A549 (cell line): Measurements from ENCODE around the gene ESRP2. TPM values are rescaled to one million over a fixed set of nuclear protein-coding genes. Genes with fewer than 3 reads are reported as not detected.

Experiments
- ATAC-seq, 2 experiments: fragments of 200-7000 bp in 1 of 2; fragments of >200 bp in 1 of 2; cut with Nextera tagmentation in 1 of 2; cut with Tn5 transposase in 1 of 2; 3 replicates each; pipeline versions ENCODE4 v1.8.0 to v1.9.1; 2018 to 2020; ENCODE audit warnings: mild to moderate bottlenecking in 1 of 2, moderate library complexity in 1 of 2
- CTCF ChIA-PET: fragments of 300-600 bp; sonication (Branson Sonifier 250); formaldehyde crosslinking; extraction: SDS; loops from one replicate; lab custom pipeline; 2021; ENCODE audit warnings: antibody characterized with exemption, inconsistent platforms; lab: Yijun Ruan, JAX
- POLR2A ChIA-PET: fragments of 350-600 bp; formaldehyde crosslinking; extraction: SDS; loops from one replicate; lab custom pipeline; 2021; ENCODE audit warnings: antibody characterized with exemption, inconsistent platforms; lab: Yijun Ruan, JAX
- DNase-seq, 2 experiments: peaks; one replicate each; pipeline versions ENCODE4 v3.0.0 to v3.0.0-alpha.2; 2011 to 2016; ENCODE audit warnings: low read depth in 1 of 2, low spot score in 1 of 2
- FAIRE-seq: peaks from 2 replicates; lab custom pipeline; 2011; peaks lifted over from hg19 to GRCh38; lab: Jason Lieb, UNC
- H3K27ac ChIP-seq, 2 experiments: fragments of >200 bp; sonication (Bioruptor Twin); formaldehyde crosslinking; 3 replicates each; pipeline ENCODE4 v1.5.1; 2016 to 2017
- H3K4me1 ChIP-seq: fragments of >200 bp; sonication (Bioruptor Twin); formaldehyde crosslinking; 3 replicates; pipeline ENCODE4 v1.6.1; 2016
- H3K4me2 ChIP-seq: fragments of >200 bp; sonication (Bioruptor Twin); formaldehyde crosslinking; 3 replicates; pipeline ENCODE4 v1.6.1; 2016
- H3K4me3 ChIP-seq: fragments of >200 bp; sonication (Bioruptor Twin); formaldehyde crosslinking; 3 replicates; pipeline ENCODE4 v1.5.1; 2016
- H3K9me3 ChIP-seq: fragments of >200 bp; sonication (Bioruptor Twin); formaldehyde crosslinking; 3 replicates; pipeline ENCODE4 v1.6.1; 2016
- BHLHE40 ChIP-seq: IDR thresholded peaks from 2 replicates; pipeline ENCODE4 v1.6.1; 2012; ENCODE audit warnings: low read depth, low read length, inconsistent platforms
- CBX8 ChIP-seq: fragments of 200-600 bp; sonication (generic); IDR thresholded peaks from 2 replicates; pipeline ENCODE4 v1.6.1; 2016
- CEBPB ChIP-seq, 2 experiments: fragments of >200 bp in 1 of 2; sonication (Bioruptor Twin) in 1 of 2; formaldehyde crosslinking in 1 of 2; IDR thresholded peaks; 2 replicates each; pipeline ENCODE4 v1.6.1; 2012 to 2016
- EHF ChIP-seq: fragments of 250-450 bp; sonication (Bioruptor Pico); IDR thresholded peaks from 2 replicates; pipeline ENCODE4 v1.5.0; 2020; ENCODE audit warnings: mild to moderate bottlenecking
- EHMT2 ChIP-seq: fragments of 200-600 bp; sonication (generic); IDR thresholded peaks from 2 replicates; pipeline ENCODE4 v1.6.1; 2016; ENCODE audit warnings: antibody characterized with exemption, low read depth, mild to moderate bottlenecking, moderate library complexity
- GATA3 ChIP-seq: IDR thresholded peaks from 2 replicates; pipeline ENCODE4 v1.6.1; 2012; ENCODE audit warnings: borderline replicate concordance
- HEYL ChIP-seq: fragments of 250-450 bp; sonication (Bioruptor Pico); IDR thresholded peaks from 2 replicates; pipeline ENCODE4 v1.8.0; 2021; ENCODE audit warnings: mild to moderate bottlenecking, moderate library complexity
- KDM1A ChIP-seq: fragments of 200-600 bp; sonication (generic); IDR thresholded peaks from 2 replicates; pipeline ENCODE4 v1.6.1; 2016; ENCODE audit warnings: low read depth, mild to moderate bottlenecking
- MYC ChIP-seq: IDR thresholded peaks from 2 replicates; pipeline ENCODE4 v1.6.1; 2012; ENCODE audit warnings: mild to moderate bottlenecking, inconsistent platforms, low read length, improper control_type of control experiment, borderline replicate concordance
- PHF8 ChIP-seq: fragments of 200-600 bp; sonication (generic); IDR thresholded peaks from 2 replicates; pipeline ENCODE4 v1.6.1; 2016; ENCODE audit warnings: low read depth, mild to moderate bottlenecking, antibody characterized with exemption, moderate library complexity, borderline replicate concordance
- POLR2AphosphoS2 ChIP-seq: conservative IDR thresholded peaks from 2 replicates; pipeline ENCODE4 v1.6.1; 2012; ENCODE audit warnings: low read length, improper control_type of control experiment, inconsistent platforms
- RAD21 ChIP-seq, 2 experiments: fragments of >200 bp in 1 of 2; sonication (Bioruptor Twin) in 1 of 2; formaldehyde crosslinking in 1 of 2; IDR thresholded peaks in 1 of 2; conservative IDR thresholded peaks in 1 of 2; 2 replicates in 1 of 2; 3 replicates in 1 of 2; pipeline ENCODE4 v1.6.1; 2012 to 2018; ENCODE audit warnings: inconsistent platforms in 1 of 2
- TP53 ChIP-seq: fragments of 250-450 bp; sonication (Bioruptor Pico); IDR thresholded peaks from 2 replicates; pipeline ENCODE4 v1.5.0; 2021; ENCODE audit warnings: mild to moderate bottlenecking, moderate library complexity
- ZSCAN20 ChIP-seq: fragments of 250-450 bp; sonication (Bioruptor Pico); IDR thresholded peaks from 2 replicates; pipeline ENCODE4 v1.8.0; 2022; ENCODE audit warnings: mild to moderate bottlenecking, moderate library complexity
- WGBS: methylation state at CpG from one replicate; pipeline ENCODE4 v1.1.6; 2017; ENCODE audit errors: missing lambda C conversion rate; 5-methylcytosine and 5-hydroxymethylcytosine counted together
- polyA plus RNA-seq, 4 experiments: library from polyadenylated mRNA; depleted of rRNA in 3 of 4; stranded (reverse); fragments of >200 nt; fragmentation: RNase III in 1 of 4; extraction: RNeasy Plus Mini Kit Qiagen cat#74134 plus additional on column Dnase treatment in 1 of 4; gene quantifications; 2 replicates in 3 of 4; 3 replicates in 1 of 4; pipeline ENCODE4 v1.2.3, GENCODE V29; 2011 to 2017
- TF ChIP-seq, protein P1 (sequence below): fragments of >200 bp; sonication (Bioruptor Twin); formaldehyde crosslinking; IDR thresholded peaks from 2 replicates; pipeline ENCODE4 v1.6.1; 2016
- TF ChIP-seq, protein P2 (sequence below): fragments of 250-450 bp; sonication (Bioruptor Pico); IDR thresholded peaks from 2 replicates; pipeline ENCODE4 v1.5.0; 2021; ENCODE audit warnings: mild to moderate bottlenecking, moderate library complexity, borderline replicate concordance
- TF ChIP-seq, protein P3 (sequence below): fragments of >200 bp; sonication (Bioruptor Twin); formaldehyde crosslinking; IDR thresholded peaks from 3 replicates; pipeline ENCODE4 v1.6.1; 2016
- TF ChIP-seq, protein P4 (sequence below): IDR thresholded peaks from 2 replicates; pipeline ENCODE4 v1.6.1; 2012
- TF ChIP-seq, protein P5 (sequence below): fragments of 450-650 bp; IDR thresholded peaks from 2 replicates; pipeline ENCODE4 v1.6.1; 2014; ENCODE audit warnings: antibody characterized with exemption

The ESRP2 gene
- polyA plus RNA-seq, 2 of the 4 experiments (the other 2 are of a cell fraction): 0.08 to 0.09 TPM

DNA sequence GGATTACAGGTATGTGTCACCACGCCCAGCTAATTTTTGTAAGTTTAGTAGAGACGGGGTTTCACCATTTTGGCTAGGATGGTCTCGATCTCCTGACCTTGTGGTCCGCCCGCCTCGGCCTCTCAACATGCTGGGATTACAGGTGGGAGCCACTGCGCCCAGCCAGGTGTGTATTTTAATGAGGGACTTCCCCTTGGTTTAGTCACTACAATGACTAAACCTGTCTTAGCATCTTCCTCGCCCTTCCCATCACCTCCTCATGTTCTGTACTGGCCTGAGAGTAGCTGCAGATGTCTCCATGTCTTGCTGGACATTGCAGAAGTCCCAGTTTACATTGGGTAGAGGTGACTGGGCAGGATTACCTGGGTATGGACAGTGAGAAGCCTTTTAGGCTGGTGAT, 38.0 kb upstream of the ESRP2 start:
- Histone ChIP-seq H3K4me3 (no peak overlapping the region), H3K4me1 (peaks cover 14% of the 10 kb centered on the region; the same call in 2 of the 3 replicates), H3K4me2 (no peak overlapping the region), H3K27ac (no peak overlapping the region), H3K9me3 (no peaks in the 10 kb centered on the region)
- ChIA-PET POLR2A (interaction anchor here (1.3 kb wide), 1 partner anchor 10 kb away, joined by 4 read pairs; no protein-coding TSS in a partner anchor), CTCF (interaction anchor here (0.8 to 6.9 kb wide), 4 partner anchors 10 to 55 kb away, joined by 3 to 89 read pairs (median 6); partner anchors contain the start of gene SLC7A6)
- TF ChIP-seq, protein P1, sequence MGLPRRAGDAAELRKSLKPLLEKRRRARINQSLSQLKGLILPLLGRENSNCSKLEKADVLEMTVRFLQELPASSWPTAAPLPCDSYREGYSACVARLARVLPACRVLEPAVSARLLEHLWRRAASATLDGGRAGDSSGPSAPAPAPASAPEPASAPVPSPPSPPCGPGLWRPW: no peak
- TF ChIP-seq TP53 (CRISPR knock-in tag) (no peak), PHF8 (no peak), POLR2AphosphoS2 (no peak), EHMT2 (no peak), MYC (no peak), EHF (CRISPR knock-in tag) (no peak), KDM1A (no peak), BHLHE40 (no peak), HEYL (CRISPR knock-in tag) (no peak), RAD21 (conservative IDR thresholded peaks at IDR 0.05 in 1 of 2, IDR thresholded peaks at IDR 0.05 in 1 of 2) (no peak), ZSCAN20 (no peak)
- TF ChIP-seq, protein P2, sequence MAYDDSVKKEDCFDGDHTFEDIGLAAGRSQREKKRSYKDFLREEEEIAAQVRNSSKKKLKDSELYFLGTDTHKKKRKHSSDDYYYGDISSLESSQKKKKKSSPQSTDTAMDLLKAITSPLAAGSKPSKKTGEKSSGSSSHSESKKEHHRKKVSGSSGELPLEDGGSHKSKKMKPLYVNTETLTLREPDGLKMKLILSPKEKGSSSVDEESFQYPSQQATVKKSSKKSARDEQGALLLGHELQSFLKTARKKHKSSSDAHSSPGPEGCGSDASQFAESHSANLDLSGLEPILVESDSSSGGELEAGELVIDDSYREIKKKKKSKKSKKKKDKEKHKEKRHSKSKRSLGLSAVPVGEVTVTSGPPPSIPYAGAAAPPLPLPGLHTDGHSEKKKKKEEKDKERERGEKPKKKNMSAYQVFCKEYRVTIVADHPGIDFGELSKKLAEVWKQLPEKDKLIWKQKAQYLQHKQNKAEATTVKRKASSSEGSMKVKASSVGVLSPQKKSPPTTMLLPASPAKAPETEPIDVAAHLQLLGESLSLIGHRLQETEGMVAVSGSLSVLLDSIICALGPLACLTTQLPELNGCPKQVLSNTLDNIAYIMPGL (CRISPR knock-in tag): no peak
- TF ChIP-seq, protein P3, sequence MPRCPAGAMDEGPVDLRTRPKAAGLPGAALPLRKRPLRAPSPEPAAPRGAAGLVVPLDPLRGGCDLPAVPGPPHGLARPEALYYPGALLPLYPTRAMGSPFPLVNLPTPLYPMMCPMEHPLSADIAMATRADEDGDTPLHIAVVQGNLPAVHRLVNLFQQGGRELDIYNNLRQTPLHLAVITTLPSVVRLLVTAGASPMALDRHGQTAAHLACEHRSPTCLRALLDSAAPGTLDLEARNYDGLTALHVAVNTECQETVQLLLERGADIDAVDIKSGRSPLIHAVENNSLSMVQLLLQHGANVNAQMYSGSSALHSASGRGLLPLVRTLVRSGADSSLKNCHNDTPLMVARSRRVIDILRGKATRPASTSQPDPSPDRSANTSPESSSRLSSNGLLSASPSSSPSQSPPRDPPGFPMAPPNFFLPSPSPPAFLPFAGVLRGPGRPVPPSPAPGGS: no peak
- TF ChIP-seq, protein P4, sequence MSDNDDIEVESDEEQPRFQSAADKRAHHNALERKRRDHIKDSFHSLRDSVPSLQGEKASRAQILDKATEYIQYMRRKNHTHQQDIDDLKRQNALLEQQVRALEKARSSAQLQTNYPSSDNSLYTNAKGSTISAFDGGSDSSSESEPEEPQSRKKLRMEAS: no peak
- ATAC-seq (no peak), FAIRE-seq (no peak), DNase-seq (no peak)
- WGBS: 92% methylated on average over 8 of the region's 8 CpGs

DNA sequence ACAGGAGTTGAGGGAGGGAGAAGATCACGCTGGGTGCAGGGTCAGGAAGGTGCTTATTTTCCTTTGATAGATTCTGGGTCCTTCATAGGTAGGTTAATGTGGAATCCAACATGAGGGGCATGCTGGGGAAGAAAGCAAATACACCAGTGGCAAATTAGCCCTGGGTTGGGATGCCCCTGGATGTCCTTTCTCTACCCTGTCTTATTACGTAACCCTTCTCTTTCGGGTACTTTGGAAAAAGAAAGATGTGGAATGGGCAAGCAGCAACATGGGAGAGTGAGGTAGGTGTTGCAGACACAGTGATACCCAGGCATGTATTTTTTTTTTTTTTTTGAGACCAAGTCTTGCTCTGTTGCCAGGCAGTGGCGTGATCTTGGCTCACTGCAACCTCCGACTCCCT, 37.5 kb upstream of the ESRP2 start:
- FAIRE-seq (no peak), ATAC-seq (no peak), DNase-seq (no peak)
- Histone ChIP-seq H3K27ac (no peak overlapping the region), H3K4me3 (no peak overlapping the region), H3K9me3 (no peaks in the 10 kb centered on the region), H3K4me1 (peaks cover 17% of the 10 kb centered on the region), H3K4me2 (no peak overlapping the region)
- POLR2A ChIA-PET: interaction anchor here (1.3 to 1.8 kb wide), 2 partner anchors 9 to 10 kb away, joined by 4 to 9 read pairs; partner anchors contain the start of gene SLC7A6
- 0 out of 4 replicates have a peak, but pooled peaks of 1 of the 2 experiments have one; percentile 7 for TF ChIP-seq CEBPB (IDR thresholded peaks at IDR 0.05)
- TF ChIP-seq, protein P5, sequence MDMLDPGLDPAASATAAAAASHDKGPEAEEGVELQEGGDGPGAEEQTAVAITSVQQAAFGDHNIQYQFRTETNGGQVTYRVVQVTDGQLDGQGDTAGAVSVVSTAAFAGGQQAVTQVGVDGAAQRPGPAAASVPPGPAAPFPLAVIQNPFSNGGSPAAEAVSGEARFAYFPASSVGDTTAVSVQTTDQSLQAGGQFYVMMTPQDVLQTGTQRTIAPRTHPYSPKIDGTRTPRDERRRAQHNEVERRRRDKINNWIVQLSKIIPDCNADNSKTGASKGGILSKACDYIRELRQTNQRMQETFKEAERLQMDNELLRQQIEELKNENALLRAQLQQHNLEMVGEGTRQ: no peak
- TF ChIP-seq, protein P4: no peak
- TF ChIP-seq CBX8: no peak
- no peak for TF ChIP-seq ZSCAN20
- TF ChIP-seq GATA3: no peak
- CTCF ChIA-PET: interaction anchor here (0.9 to 6.9 kb wide), 3 partner anchors 10 to 56 kb away, joined by 3 to 89 read pairs (median 5); partner anchors contain the start of gene SLC7A6
- WGBS: 92% methylated on average over 5 of the region's 5 CpGs
